SK-N-SH treated with all-trans-retinoic acid at 6 μM for 48 hours (cell line): ENCODE measurements around the gene RPS19.

Source experiments
- ATAC-seq: fragments of 200-7000 bp; cut with Tn5 transposase; 3 replicates; pipeline ENCODE4 v1.9.1; 2020; ENCODE audit warnings: mild to moderate bottlenecking, moderate library complexity
- ARNTL ChIP-seq: fragments of 450-650 bp; formaldehyde crosslinking; IDR thresholded peaks from 2 replicates; pipeline ENCODE4 v1.5.0; 2020; ENCODE audit warnings: low read depth, mild to moderate bottlenecking, moderate library complexity, borderline replicate concordance
- BACH2 ChIP-seq: fragments of 250-450 bp; sonication (Bioruptor Pico); IDR thresholded peaks from 2 replicates; pipeline ENCODE4 v1.9.0; 2021; ENCODE audit warnings: mild to moderate bottlenecking, borderline replicate concordance
- CREB5 ChIP-seq: fragments of 250-450 bp; sonication (Bioruptor Pico); IDR thresholded peaks from 2 replicates; pipeline ENCODE4 v1.5.1; 2020; ENCODE audit warnings: low read depth, mild to moderate bottlenecking, moderate library complexity
- CSDC2 ChIP-seq: fragments of 250-450 bp; sonication (Bioruptor Pico); IDR thresholded peaks from 2 replicates; pipeline ENCODE4 v1.5.0; 2020; ENCODE audit warnings: mild to moderate bottlenecking, moderate library complexity
- CSRNP3 ChIP-seq: fragments of 250-450 bp; sonication (Bioruptor Pico); IDR thresholded peaks from 2 replicates; pipeline ENCODE4 v1.5.1; 2021; ENCODE audit warnings: mild to moderate bottlenecking, moderate library complexity
- ESRRG ChIP-seq: fragments of 250-450 bp; sonication (Bioruptor Pico); IDR thresholded peaks from 2 replicates; pipeline ENCODE4 v1.6.1; 2021; ENCODE audit warnings: mild to moderate bottlenecking
- GLIS3 ChIP-seq: fragments of 250-450 bp; sonication (Bioruptor Pico); IDR thresholded peaks from 2 replicates; pipeline ENCODE4 v1.5.0; 2020; ENCODE audit warnings: mild to moderate bottlenecking, moderate library complexity
- OSR1 ChIP-seq: fragments of 250-450 bp; sonication (Bioruptor Pico); IDR thresholded peaks from 2 replicates; pipeline ENCODE4 v1.8.0; 2022; ENCODE audit warnings: moderate library complexity, mild to moderate bottlenecking, inconsistent platforms
- PATZ1 ChIP-seq: fragments of 250-450 bp; sonication (Bioruptor Pico); IDR thresholded peaks from 2 replicates; pipeline ENCODE4 v1.8.0; 2020; ENCODE audit warnings: mild to moderate bottlenecking, moderate library complexity, borderline replicate concordance
- POU6F1 ChIP-seq: fragments of 250-450 bp; sonication (Bioruptor Pico); IDR thresholded peaks from 2 replicates; pipeline ENCODE4 v1.8.0; 2021; ENCODE audit warnings: low read depth, mild to moderate bottlenecking, moderate library complexity, borderline replicate concordance
- PPARA ChIP-seq: fragments of 250-450 bp; sonication (Bioruptor Pico); IDR thresholded peaks from 2 replicates; pipeline ENCODE4 v1.5.0; 2020; ENCODE audit warnings: mild to moderate bottlenecking, borderline replicate concordance
- RARB ChIP-seq: fragments of 250-450 bp; sonication (Bioruptor Pico); IDR thresholded peaks from 2 replicates; pipeline ENCODE4 v1.8.0; 2021; ENCODE audit warnings: mild to moderate bottlenecking, moderate library complexity
- SNAI2 ChIP-seq: fragments of 250-450 bp; sonication (Bioruptor Pico); IDR thresholded peaks from 2 replicates; pipeline ENCODE4 v1.5.0; 2020; ENCODE audit warnings: mild to moderate bottlenecking, moderate library complexity
- TOX ChIP-seq: fragments of 250-450 bp; sonication (Bioruptor Pico); IDR thresholded peaks from 2 replicates; pipeline ENCODE4 v1.8.0; 2021; ENCODE audit warnings: mild to moderate bottlenecking, moderate library complexity, borderline replicate concordance
- ZC3H10 ChIP-seq: fragments of 250-450 bp; sonication (Bioruptor Pico); IDR thresholded peaks from 2 replicates; pipeline ENCODE4 v1.5.1; 2021; ENCODE audit warnings: mild to moderate bottlenecking, moderate library complexity
- ZFP3 ChIP-seq: fragments of 250-450 bp; sonication (Bioruptor Pico); IDR thresholded peaks from 2 replicates; pipeline ENCODE4 v1.5.0; 2020; ENCODE audit warnings: mild to moderate bottlenecking, moderate library complexity
- ZNF565 ChIP-seq: fragments of 450-650 bp; formaldehyde crosslinking; conservative IDR thresholded peaks from 2 replicates; pipeline ENCODE4 v1.5.0; 2020; ENCODE audit warnings: low read depth, mild to moderate bottlenecking, moderate library complexity
- ZNF70 ChIP-seq: fragments of 450-650 bp; formaldehyde crosslinking; IDR thresholded peaks from 2 replicates; pipeline ENCODE4 v1.5.0; 2020; ENCODE audit warnings: mild to moderate bottlenecking, moderate library complexity
- ZNF8 ChIP-seq: fragments of 450-650 bp; formaldehyde crosslinking; IDR thresholded peaks from 2 replicates; pipeline ENCODE4 v1.5.0; 2020; ENCODE audit warnings: mild to moderate bottlenecking, moderate library complexity

Gene RPS19

GRCh38 chr19:41903193-41903953, 43.3 kb downstream of the RPS19 start (continued):
- TF ChIP-seq PATZ1 (CRISPR knock-in tag) = no peak
- no peak for TF ChIP-seq ZNF8 (CRISPR knock-in tag)
- no peak for TF ChIP-seq BACH2 (CRISPR knock-in tag)
- TF ChIP-seq, all 23 proteins: peak for 0

- TF ChIP-seq ZNF70 = no peak
- TF ChIP-seq PATZ1 (CRISPR knock-in tag) = no peak
- no peak for TF ChIP-seq SNAI2 (CRISPR knock-in tag)
- no peak for TF ChIP-seq OSR1 (CRISPR knock-in tag)
- TF ChIP-seq CSRNP3 (CRISPR knock-in tag) = no peak
- TF ChIP-seq ESRRG (CRISPR knock-in tag) = no peak
- no peak for TF ChIP-seq TOX
- TF ChIP-seq BACH2 (CRISPR knock-in tag) = no peak
- TF ChIP-seq PPARA (CRISPR knock-in tag) = no peak
- no peak for TF ChIP-seq RARB (CRISPR knock-in tag)
- no peak for TF ChIP-seq GLIS3 (CRISPR knock-in tag)
- no peak for TF ChIP-seq ZC3H10 (CRISPR knock-in tag)
- TF ChIP-seq ZNF565 (CRISPR knock-in tag) = no peak
- TF ChIP-seq ZFP3 = no peak
- no peak for ATAC-seq
These were observed 44.2 kb downstream of the RPS19 start for GRCh38 chr19:41904118-41904870.

GRCh38 chr19:41905273-41906002, 45.4 kb downstream of the RPS19 start:
- no peak for ATAC-seq
- TF ChIP-seq PATZ1 (CRISPR knock-in tag) (no peak), ESRRG (CRISPR knock-in tag) (no peak), ARNTL (CRISPR knock-in tag) (no peak), SNAI2 (CRISPR knock-in tag) (no peak)

- ATAC-seq = no peak
- TF ChIP-seq POU6F1 (CRISPR knock-in tag) = no peak
- TF ChIP-seq ZFP3 = no peak
- no peak for TF ChIP-seq PATZ1 (CRISPR knock-in tag)
- no peak for TF ChIP-seq CSDC2
- TF ChIP-seq CREB5 (CRISPR knock-in tag) = no peak
- TF ChIP-seq BACH2 (CRISPR knock-in tag) = no peak
- TF ChIP-seq ESRRG (CRISPR knock-in tag) = no peak
These were observed 46.2 kb downstream of the RPS19 start for GRCh38 chr19:41906271-41906670.
